Prostate gland (tissue), 2 donors: Measurements from ENCODE around the gene BPIFB4.

Experiments used
- POLR2A ChIP-seq: fragments of 450-650 bp; IDR thresholded peaks from one replicate; pipeline ENCODE4 v1.6.1; 2016; ENCODE audit warnings: antibody characterized with exemption, mild to moderate bottlenecking
- TF ChIP-seq, protein P1 (sequence below), 4 experiments: fragments of 200-600 bp in 2 of 4; fragments of 450-650 bp in 2 of 4; sonication (generic) in 2 of 4; IDR thresholded peaks; 1 replicate in 3 of 4; 2 replicates in 1 of 4; pipeline ENCODE4 v1.5.1; 2016 to 2019; ENCODE audit warnings: antibody characterized with exemption in 4 of 4, mild to moderate bottlenecking in 2 of 4, moderate library complexity in 2 of 4

DNA sequence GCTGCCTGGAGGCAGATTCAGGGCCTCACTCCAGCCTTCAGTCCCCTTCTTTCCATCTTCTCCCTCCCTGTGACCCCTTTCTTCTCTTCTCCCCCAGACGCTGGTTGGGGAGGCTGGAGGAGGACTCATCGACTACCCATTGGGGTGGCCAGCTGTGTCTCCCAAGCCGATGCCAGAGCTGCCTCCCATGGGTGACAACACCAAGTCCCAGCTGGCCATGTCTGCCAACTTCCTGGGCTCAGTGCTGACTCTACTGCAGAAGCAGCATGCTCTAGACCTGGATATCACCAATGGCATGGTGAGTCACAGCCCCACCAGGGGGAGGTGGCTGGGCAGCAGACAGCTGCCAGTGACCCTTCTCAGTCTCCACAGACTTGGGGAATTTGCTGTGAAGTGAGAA is 12.9 kb downstream of the BPIFB4 start:
- no peak for TF ChIP-seq POLR2A
- TF ChIP-seq, protein P1, sequence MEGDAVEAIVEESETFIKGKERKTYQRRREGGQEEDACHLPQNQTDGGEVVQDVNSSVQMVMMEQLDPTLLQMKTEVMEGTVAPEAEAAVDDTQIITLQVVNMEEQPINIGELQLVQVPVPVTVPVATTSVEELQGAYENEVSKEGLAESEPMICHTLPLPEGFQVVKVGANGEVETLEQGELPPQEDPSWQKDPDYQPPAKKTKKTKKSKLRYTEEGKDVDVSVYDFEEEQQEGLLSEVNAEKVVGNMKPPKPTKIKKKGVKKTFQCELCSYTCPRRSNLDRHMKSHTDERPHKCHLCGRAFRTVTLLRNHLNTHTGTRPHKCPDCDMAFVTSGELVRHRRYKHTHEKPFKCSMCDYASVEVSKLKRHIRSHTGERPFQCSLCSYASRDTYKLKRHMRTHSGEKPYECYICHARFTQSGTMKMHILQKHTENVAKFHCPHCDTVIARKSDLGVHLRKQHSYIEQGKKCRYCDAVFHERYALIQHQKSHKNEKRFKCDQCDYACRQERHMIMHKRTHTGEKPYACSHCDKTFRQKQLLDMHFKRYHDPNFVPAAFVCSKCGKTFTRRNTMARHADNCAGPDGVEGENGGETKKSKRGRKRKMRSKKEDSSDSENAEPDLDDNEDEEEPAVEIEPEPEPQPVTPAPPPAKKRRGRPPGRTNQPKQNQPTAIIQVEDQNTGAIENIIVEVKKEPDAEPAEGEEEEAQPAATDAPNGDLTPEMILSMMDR (IDR thresholded peaks at IDR 0.05), result no peak
